MG63 (cell line): ENCODE results near the gene CEP192. TPM values are rescaled to one million over a fixed set of nuclear protein-coding genes. Genes with fewer than 3 reads are reported as not detected.

Experiments
- DNase-seq: peaks from one replicate; pipeline ENCODE4 v3.0.0-alpha.2; 2020
- H3K27me3 ChIP-seq: fragments of 250-450 bp; sonication (Bioruptor Pico); 2 replicates; pipeline ENCODE4 v1.5.1; 2020; ENCODE audit warnings: mild to moderate bottlenecking, moderate library complexity
- H3K36me3 ChIP-seq: fragments of 250-450 bp; sonication (Bioruptor Pico); 2 replicates; pipeline ENCODE4 v1.5.1; 2020; ENCODE audit warnings: mild to moderate bottlenecking, moderate library complexity
- H3K4me3 ChIP-seq: fragments of 250-450 bp; sonication (Bioruptor Pico); 2 replicates; pipeline ENCODE4 v1.5.1; 2020; ENCODE audit warnings: mild to moderate bottlenecking, moderate library complexity
- H3K9me3 ChIP-seq: fragments of 250-450 bp; sonication (Bioruptor Pico); 2 replicates; pipeline ENCODE4 v1.5.1; 2020; ENCODE audit warnings: mild to moderate bottlenecking, moderate library complexity
- total RNA-seq: library from RNA; depleted of rRNA; stranded (reverse); fragments of >200 nt; shearing (Covaris generic); gene quantifications from 2 replicates; pipeline ENCODE4 v1.2.3, GENCODE V29; 2014; ENCODE audit warnings: low replicate concordance

Gene CEP192
- total RNA-seq, 1 experiment from 2014 or later, result 11.7 TPM

GRCh38 chr18:13137670-13138419 lies 146.7 kb downstream of the CEP192 start:
- H3K36me3 ChIP-seq, result no peaks in the 10 kb centered on the region
- no peaks in the 10 kb centered on the region for H3K27me3 ChIP-seq
- H3K4me3 ChIP-seq, result peak overlapping the region; percentile 36
- DNase-seq, result no peak
- no peaks in the 10 kb centered on the region for H3K9me3 ChIP-seq

DNA sequence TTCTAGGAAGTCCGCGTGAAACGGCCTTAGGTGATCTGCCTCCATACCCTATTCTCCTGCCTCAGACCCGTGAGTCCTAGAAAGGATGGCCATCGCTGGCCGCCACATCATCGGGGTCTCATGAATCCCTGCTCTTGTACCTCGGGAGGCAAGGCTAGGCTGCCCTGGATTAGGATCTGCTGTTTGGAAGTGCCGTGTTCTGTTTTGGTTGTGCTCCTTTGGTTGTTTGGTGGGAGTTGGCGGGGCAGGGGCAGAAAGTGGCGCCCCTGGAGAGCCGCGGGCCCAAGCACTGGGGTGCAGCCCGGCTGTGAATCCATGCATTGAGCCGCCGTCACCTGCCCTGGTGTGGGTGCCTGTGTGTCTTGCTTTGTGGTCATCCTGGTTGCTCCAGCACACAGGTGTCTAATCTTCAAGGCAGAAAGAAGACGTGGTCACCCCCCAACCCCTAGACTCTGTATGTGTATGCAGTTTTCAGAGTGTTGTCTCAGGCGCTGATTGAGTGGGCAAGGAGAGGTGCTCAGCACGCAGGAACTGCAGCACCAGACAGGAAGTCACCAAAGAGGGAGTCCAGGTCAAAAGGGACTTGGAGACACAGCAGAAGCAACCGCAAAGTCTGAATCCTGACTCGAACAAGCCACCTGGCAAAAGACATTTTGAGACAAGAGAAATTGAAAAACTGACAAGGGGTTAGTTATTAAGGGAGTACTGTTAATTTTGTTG lies 147.4 kb downstream of the CEP192 start:
- H3K4me3 ChIP-seq, result no peak overlapping the region
- H3K9me3 ChIP-seq, result no peaks in the 10 kb centered on the region
- H3K36me3 ChIP-seq, result no peaks in the 10 kb centered on the region
- H3K27me3 ChIP-seq, result no peaks in the 10 kb centered on the region
- DNase-seq, result no peak

DNA sequence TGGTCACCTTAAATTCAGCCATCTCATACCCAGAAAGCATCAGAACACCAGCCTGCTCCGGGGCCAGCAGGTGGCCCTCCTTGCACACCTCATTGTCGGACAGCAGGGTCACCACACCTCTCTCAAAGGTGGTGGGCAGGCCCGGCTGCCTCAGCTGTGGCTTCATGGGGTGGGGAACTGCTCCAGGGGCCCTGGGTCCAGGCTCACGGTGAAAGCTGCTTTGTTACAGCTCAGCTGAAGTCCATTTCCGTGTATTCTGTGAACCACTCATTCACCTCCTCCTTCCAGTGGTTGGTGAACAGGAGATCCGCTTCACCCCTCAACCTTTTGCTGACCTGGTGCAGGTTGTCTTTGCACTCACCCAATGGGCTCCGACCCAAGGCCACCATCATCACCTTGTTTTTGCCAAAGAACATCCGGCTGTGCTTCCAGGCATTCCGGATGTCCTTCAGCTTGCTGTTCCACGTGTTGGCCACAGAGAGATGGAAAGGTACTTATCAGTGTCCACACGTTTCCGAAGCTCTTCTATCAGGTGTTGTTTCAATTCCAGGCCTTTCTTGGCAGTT lies 148.8 kb downstream of the CEP192 start:
- H3K36me3 ChIP-seq, result no peaks in the 10 kb centered on the region
- H3K4me3 ChIP-seq, result no peak overlapping the region
- H3K27me3 ChIP-seq, result no peaks in the 10 kb centered on the region; the same call in 1 of the 2 replicates
- H3K9me3 ChIP-seq, result no peaks in the 10 kb centered on the region
- DNase-seq, result no peak

- Histone ChIP-seq H3K36me3 (no peaks in the 10 kb centered on the region), H3K27me3 (no peaks in the 10 kb centered on the region; the same call in 1 of the 2 replicates), H3K4me3 (no peak overlapping the region), H3K9me3 (no peaks in the 10 kb centered on the region)
- no peak for DNase-seq
Measured at GRCh38 chr18:13141209-13141608, 150.0 kb downstream of the CEP192 start.

- H3K27me3 ChIP-seq, result no peaks in the 10 kb centered on the region; the same call in 1 of the 2 replicates
- H3K9me3 ChIP-seq, result no peaks in the 10 kb centered on the region
- DNase-seq, result no peak
- H3K36me3 ChIP-seq, result no peaks in the 10 kb centered on the region
- H3K4me3 ChIP-seq, result no peak overlapping the region
Measured at GRCh38 chr18:13145636-13146190, 154.6 kb downstream of the CEP192 start.

- Histone ChIP-seq H3K36me3 (no peaks in the 10 kb centered on the region), H3K9me3 (no peaks in the 10 kb centered on the region), H3K4me3 (no peak overlapping the region), H3K27me3 (no peaks in the 10 kb centered on the region; the same call in 1 of the 2 replicates)
- DNase-seq, result no peak
Measured at GRCh38 chr18:13147130-13147529, 156.0 kb downstream of the CEP192 start.

- no peaks in the 10 kb centered on the region for H3K36me3 ChIP-seq
- DNase-seq, result no peak
- H3K4me3 ChIP-seq, result no peak overlapping the region
- no peaks in the 10 kb centered on the region for H3K27me3 ChIP-seq
- peaks cover 2% of the 10 kb centered on the region for H3K9me3 ChIP-seq
Measured at GRCh38 chr18:13151656-13152055, 160.5 kb downstream of the CEP192 start.

- H3K27me3 ChIP-seq, result no peaks in the 10 kb centered on the region
- H3K36me3 ChIP-seq, result no peaks in the 10 kb centered on the region
- H3K4me3 ChIP-seq, result no peak overlapping the region
- H3K9me3 ChIP-seq, result peaks cover 2% of the 10 kb centered on the region
- DNase-seq, result no peak
Measured at GRCh38 chr18:13158428-13158827, 167.3 kb downstream of the CEP192 start.

GRCh38 chr18:13159579-13159978 lies 168.4 kb downstream of the CEP192 start:
- Histone ChIP-seq H3K4me3 (no peak overlapping the region), H3K36me3 (no peaks in the 10 kb centered on the region), H3K27me3 (no peaks in the 10 kb centered on the region), H3K9me3 (peaks cover 2% of the 10 kb centered on the region)
- DNase-seq, result no peak

DNA sequence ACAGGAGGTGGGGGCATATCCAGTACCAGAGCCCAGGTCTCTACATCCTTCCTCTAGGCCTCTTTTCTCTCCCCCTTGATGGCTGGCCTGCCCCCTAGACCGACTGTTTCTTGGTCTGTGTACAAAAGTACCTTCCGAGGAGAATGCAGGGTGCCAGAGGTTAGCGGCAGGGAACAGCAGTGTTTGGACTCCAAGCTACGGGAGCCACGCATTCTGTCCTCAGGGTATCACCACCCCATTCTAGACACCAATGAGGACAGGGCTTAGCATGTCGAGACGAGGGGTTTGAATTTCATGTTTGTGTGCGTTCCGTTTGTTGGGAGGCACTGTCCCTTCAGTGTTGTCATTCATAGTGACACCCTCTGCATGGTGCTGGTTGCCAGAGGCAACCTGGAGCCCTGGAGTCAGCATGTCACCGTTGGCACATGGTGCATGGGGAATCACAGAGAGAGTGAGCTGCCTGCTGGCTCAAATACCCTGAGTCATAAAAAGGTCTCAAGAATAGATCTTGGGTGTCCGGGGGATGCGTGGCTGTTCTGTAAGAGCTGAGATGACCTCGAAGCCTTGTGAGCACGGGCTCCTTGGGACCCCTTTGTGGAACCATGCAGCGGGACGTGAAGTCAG lies 170.2 kb downstream of the CEP192 start:
- Histone ChIP-seq H3K9me3 (no peaks in the 10 kb centered on the region), H3K27me3 (no peaks in the 10 kb centered on the region), H3K4me3 (no peak overlapping the region), H3K36me3 (no peaks in the 10 kb centered on the region)
- DNase-seq, result no peak

DNA sequence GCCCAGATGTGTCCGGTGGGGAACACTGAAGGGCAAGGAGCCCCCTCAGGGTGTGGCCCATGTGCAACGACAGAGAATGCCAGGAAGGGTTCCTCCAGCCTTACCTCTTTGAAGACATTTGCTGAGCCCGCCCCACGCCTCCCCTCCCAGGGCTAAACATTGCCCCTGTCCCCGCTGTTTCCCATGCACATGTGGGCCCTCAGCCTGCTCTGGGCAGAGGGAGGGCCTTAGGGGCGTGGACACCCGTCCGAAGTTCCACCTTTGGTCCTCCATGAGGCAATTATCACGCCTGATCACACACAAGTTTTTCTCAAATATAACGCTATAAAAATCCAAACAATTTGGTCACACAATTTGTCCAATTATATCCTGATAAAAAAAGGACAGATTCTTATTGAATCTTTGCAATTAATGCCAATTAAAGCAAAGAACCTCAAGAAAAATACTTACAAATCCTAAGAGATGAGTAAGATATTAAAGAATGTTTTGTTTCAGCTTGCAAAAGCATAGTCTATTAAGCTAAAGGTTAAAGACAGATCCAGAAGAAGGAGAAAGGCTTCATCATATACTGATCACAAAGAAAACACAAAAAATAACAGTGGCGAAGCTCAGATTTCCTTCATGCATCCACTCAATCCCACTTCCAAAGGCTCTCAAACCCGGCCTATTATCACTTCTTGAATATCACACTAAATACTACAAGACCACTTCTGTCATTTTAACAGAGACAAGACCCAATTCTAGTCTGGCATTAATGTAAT lies 172.2 kb downstream of the CEP192 start:
- H3K4me3 ChIP-seq, result no peak overlapping the region
- peaks cover 3% of the 10 kb centered on the region; the same call in 1 of the 2 replicates for H3K9me3 ChIP-seq
- H3K27me3 ChIP-seq, result no peaks in the 10 kb centered on the region
- DNase-seq, result no peak
- no peaks in the 10 kb centered on the region for H3K36me3 ChIP-seq

- no peak for DNase-seq
- Histone ChIP-seq H3K36me3 (no peaks in the 10 kb centered on the region), H3K4me3 (no peak overlapping the region), H3K27me3 (no peaks in the 10 kb centered on the region), H3K9me3 (peaks cover 3% of the 10 kb centered on the region; the same call in 1 of the 2 replicates)
Measured at GRCh38 chr18:13164406-13164805, 173.2 kb downstream of the CEP192 start.

DNA sequence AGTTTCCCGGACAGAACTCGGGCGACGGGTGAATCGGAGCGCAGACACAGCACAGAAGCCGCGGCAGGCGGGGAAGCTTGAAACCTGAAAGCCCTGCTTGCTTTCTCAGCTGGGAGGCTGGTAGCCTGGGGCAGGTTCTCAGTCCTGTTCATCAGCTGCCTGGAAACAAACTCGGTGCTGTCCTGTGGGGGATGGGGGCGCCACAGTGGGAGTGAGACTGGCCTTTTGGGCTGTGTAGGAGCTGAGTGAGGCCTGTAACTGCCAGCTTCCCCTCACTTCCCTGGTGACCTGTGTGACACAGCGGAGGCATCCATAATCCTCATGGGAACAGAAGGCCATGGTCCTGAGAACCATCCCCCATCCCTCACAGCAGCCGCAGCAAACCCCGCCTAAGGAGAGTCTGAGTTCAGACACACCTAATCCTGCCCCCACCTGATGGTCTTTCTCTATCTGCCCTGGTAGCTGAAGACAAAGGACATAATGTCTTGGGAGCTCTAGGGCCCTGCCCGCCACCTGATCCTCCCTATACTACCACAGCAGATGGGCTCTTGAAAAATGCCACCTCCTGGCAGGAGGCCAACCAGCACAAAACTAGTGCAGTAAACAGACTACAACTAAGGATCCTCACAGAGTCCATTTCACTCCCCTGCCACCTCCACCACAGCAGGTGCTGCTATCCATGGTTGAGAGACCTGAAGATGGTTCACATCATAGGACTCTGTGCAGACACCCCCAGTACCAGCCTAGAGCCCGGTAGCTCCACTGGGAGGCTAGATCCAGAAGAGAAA lies 174.7 kb downstream of the CEP192 start:
- no peak overlapping the region for H3K4me3 ChIP-seq
- peaks cover 3% of the 10 kb centered on the region; the same call in 1 of the 2 replicates for H3K9me3 ChIP-seq
- H3K36me3 ChIP-seq, result no peaks in the 10 kb centered on the region
- H3K27me3 ChIP-seq, result no peaks in the 10 kb centered on the region; the same call in 1 of the 2 replicates
- no peak for DNase-seq

DNA sequence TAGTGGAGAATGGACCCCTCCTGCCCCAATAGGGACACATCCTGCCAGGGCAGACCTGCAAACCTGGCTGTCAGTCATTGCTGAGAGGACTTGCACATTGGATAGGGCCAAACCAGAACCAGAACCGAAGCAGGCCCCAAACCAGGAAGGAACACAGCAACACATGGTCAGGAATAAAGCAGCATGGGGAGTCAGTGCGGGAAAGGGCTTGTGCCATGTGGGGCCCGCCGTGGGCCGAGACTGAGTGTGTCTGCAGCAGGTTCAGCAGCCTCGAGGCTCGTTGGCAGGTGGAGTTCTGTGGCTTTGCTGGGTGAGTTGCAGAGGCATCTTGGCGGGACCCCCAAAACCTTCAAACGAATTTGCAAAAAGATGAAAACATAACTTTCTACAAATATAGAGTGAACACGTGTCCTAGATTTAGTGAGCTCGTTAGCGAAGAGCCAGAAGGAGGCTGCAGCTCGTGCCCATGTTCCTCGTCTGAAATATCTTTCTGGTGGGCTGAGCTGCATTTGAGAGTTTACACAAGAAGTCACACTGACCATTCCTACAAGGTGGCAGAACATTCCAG lies 182.5 kb downstream of the CEP192 start:
- DNase-seq, result no peak
- H3K9me3 ChIP-seq, result no peaks in the 10 kb centered on the region
- H3K4me3 ChIP-seq, result no peak overlapping the region
- H3K36me3 ChIP-seq, result no peaks in the 10 kb centered on the region
- H3K27me3 ChIP-seq, result no peaks in the 10 kb centered on the region; the same call in 1 of the 2 replicates
